A549 treated with CORT108297 at 1 μM for 4 hours (cell line): Measurements from ENCODE around the gene IL1RAPL1. TPM values are rescaled to one million over a fixed set of nuclear protein-coding genes. Genes with fewer than 3 reads are reported as not detected.

Experiments
- total RNA-seq: library from RNA; stranded (reverse); fragments of 200-300 nt; extraction: Qiagen RNA extraction; gene quantifications from 5 replicates; pipeline ENCODE4 v1.2.3, GENCODE V29; 2022

IL1RAPL1 gene
- 0.04 TPM in 1 of 5 replicates, not detected in the others for total RNA-seq

GRCh38 chrX:28586981-28587551, at the start of gene IL1RAPL1:
IL1RAPL1 (plus strand) TSS chrX:28587446.

